ENCODE measurements around the gene ZFAND3.

- no peak for TF ChIP-seq POLR2AphosphoS5 (IDR thresholded peaks at IDR 0.05)
- no peak for TF ChIP-seq POLR2A (IDR thresholded peaks at IDR 0.05)
Observed at GRCh38 chr6:37850260-37850659, 30.7 kb downstream of the ZFAND3 start.
